OCI-LY1 (cell line): ENCODE data around the gene HES5.

ENCODE experiments used
- H2AFZ ChIP-seq: fragments of 200-600 bp; sonication (generic), shearing (Covaris generic); 2 replicates; pipeline ENCODE4 v1.6.0; 2014; ENCODE audit warnings: antibody characterized with exemption, mild to moderate bottlenecking, low read length
- H3F3A ChIP-seq: fragments of 200-600 bp; sonication (generic), shearing (Covaris generic); 2 replicates; pipeline ENCODE4 v1.6.0; 2014; ENCODE audit warnings: mild to moderate bottlenecking, antibody characterized with exemption, low read length, moderate library complexity; ENCODE audit not compliant: insufficient read depth
- H3K27ac ChIP-seq: fragments of 200-600 bp; sonication (generic); 2 replicates; pipeline ENCODE4 v1.5.1; 2014; ENCODE audit warnings: low read length, mixed run types, mild to moderate bottlenecking, low read depth; ENCODE audit not compliant: poor library complexity, severe bottlenecking
- H3K27me3 ChIP-seq: fragments of 200-600 bp; sonication (generic); 2 replicates; pipeline ENCODE4 v1.6.0; 2014; ENCODE audit warnings: antibody characterized with exemption, mild to moderate bottlenecking, low read length, moderate library complexity; ENCODE audit not compliant: insufficient read depth
- H3K36me3 ChIP-seq: fragments of 200-600 bp; sonication (generic); 2 replicates; pipeline ENCODE4 v1.6.1; 2014; ENCODE audit warnings: mild to moderate bottlenecking, antibody characterized with exemption, low read length, moderate library complexity, mixed read lengths; ENCODE audit not compliant: insufficient read depth
- H3K4me1 ChIP-seq: fragments of 200-600 bp; sonication (generic); 2 replicates; pipeline ENCODE4 v1.5.1; 2014; ENCODE audit warnings: mild to moderate bottlenecking, low read length, moderate library complexity; ENCODE audit not compliant: insufficient read depth, severe bottlenecking
- H3K4me2 ChIP-seq: fragments of 200-600 bp; sonication (generic), shearing (Covaris generic); 2 replicates; pipeline ENCODE4 v1.6.1; 2014; ENCODE audit warnings: low read length
- H3K4me3 ChIP-seq: fragments of 200-600 bp; sonication (generic); 2 replicates; pipeline ENCODE4 v1.5.1; 2014; ENCODE audit warnings: low read length, low read depth, mild to moderate bottlenecking, mixed read lengths; ENCODE audit not compliant: poor library complexity, severe bottlenecking
- H3K79me2 ChIP-seq: fragments of 200-600 bp; shearing (Covaris generic); 2 replicates; pipeline ENCODE4 v1.6.1; 2016; ENCODE audit warnings: mixed run types, low read length, mixed read lengths; ENCODE audit not compliant: insufficient read depth
- H3K9ac ChIP-seq: fragments of 200-600 bp; sonication (generic), shearing (Covaris generic); 2 replicates; pipeline ENCODE4 v1.6.1; 2014; ENCODE audit warnings: mild to moderate bottlenecking, low read length, mixed read lengths
- H3K9me2 ChIP-seq: fragments of 200-600 bp; sonication (generic), shearing (Covaris generic); 2 replicates; pipeline ENCODE4 v1.6.1; 2014; ENCODE audit warnings: low read depth, mild to moderate bottlenecking, low read length, mixed read lengths
- H3K9me3 ChIP-seq: fragments of 200-600 bp; shearing (Covaris generic); 2 replicates; pipeline ENCODE4 v1.6.1; 2014; ENCODE audit warnings: low read length, mixed read lengths
- H4K20me1 ChIP-seq: fragments of 200-600 bp; sonication (generic), shearing (Covaris generic); 2 replicates; pipeline ENCODE4 v1.6.0; 2016; ENCODE audit warnings: mild to moderate bottlenecking, low read length; ENCODE audit not compliant: insufficient read depth
- CTCF ChIP-seq: fragments of 200-600 bp; sonication (generic), shearing (Covaris generic); IDR thresholded peaks from 2 replicates; pipeline ENCODE4 v1.5.1; 2017; ENCODE audit warnings: mild to moderate bottlenecking, antibody characterized with exemption, low read length, moderate library complexity, mixed read lengths
- EZH2 ChIP-seq: fragments of 200-600 bp; sonication (generic), shearing (Covaris generic); IDR thresholded peaks from 2 replicates; pipeline ENCODE4 v1.8.0; 2017; ENCODE audit warnings: borderline replicate concordance, mixed run types, mild to moderate bottlenecking, antibody characterized with exemption, low read length, moderate library complexity, mixed read lengths

The HES5 gene

GRCh38 chr1:2505461-2505994 is 24.5 kb downstream of the HES5 start:
- Histone ChIP-seq H3K9me3 (no peaks in the 10 kb centered on the region), H3F3A (no peaks in the 10 kb centered on the region), H3K9ac (no peak overlapping the region), H3K9me2 (no peaks in the 10 kb centered on the region), H2AFZ (no peak overlapping the region), H3K36me3 (peaks cover 28% of the 10 kb centered on the region), H3K4me1 (no peaks in the 10 kb centered on the region), H3K79me2 (no peaks in the 10 kb centered on the region), H3K4me3 (no peak overlapping the region), H3K4me2 (no peak overlapping the region), H3K27ac (no peak overlapping the region), H4K20me1 (no peaks in the 10 kb centered on the region), H3K27me3 (peaks cover 7% of the 10 kb centered on the region; the same call in 1 of the 2 replicates)
- TF ChIP-seq EZH2 (no peak), CTCF (no peak)

- no peak for TF ChIP-seq EZH2
- TF ChIP-seq CTCF = no peak
Observed at GRCh38 chr1:2504949-2505272, 25.2 kb downstream of the HES5 start.

GRCh38 chr1:2504225-2504948 is 25.7 kb downstream of the HES5 start:
- TF ChIP-seq EZH2 (no peak), CTCF (no peak)
- Histone ChIP-seq H3K79me2 (no peaks in the 10 kb centered on the region), H3K36me3 (peaks cover 16% of the 10 kb centered on the region), H3K4me1 (no peaks in the 10 kb centered on the region), H3K4me2 (no peak overlapping the region), H3K4me3 (no peak overlapping the region), H3K9me3 (no peaks in the 10 kb centered on the region), H4K20me1 (no peaks in the 10 kb centered on the region), H3F3A (no peaks in the 10 kb centered on the region), H3K9me2 (no peaks in the 10 kb centered on the region), H3K9ac (no peak overlapping the region), H3K27me3 (peaks cover 7% of the 10 kb centered on the region; the same call in 1 of the 2 replicates), H3K27ac (no peak overlapping the region), H2AFZ (no peak overlapping the region)

More at GRCh38 chr1:2504949-2505272, 25.2 kb downstream of the HES5 start:
- Histone ChIP-seq H3K79me2 (no peaks in the 10 kb centered on the region), H3K27ac (no peak overlapping the region), H2AFZ (no peak overlapping the region), H3K4me1 (no peaks in the 10 kb centered on the region), H3K27me3 (peaks cover 7% of the 10 kb centered on the region; the same call in 1 of the 2 replicates), H3K9me3 (no peaks in the 10 kb centered on the region), H3F3A (no peaks in the 10 kb centered on the region), H3K4me3 (no peak overlapping the region), H3K9me2 (no peaks in the 10 kb centered on the region), H3K36me3 (peaks cover 22% of the 10 kb centered on the region), H3K4me2 (no peak overlapping the region), H3K9ac (no peak overlapping the region), H4K20me1 (no peaks in the 10 kb centered on the region)
